DMS153 treated with DMSO at 0.1 percent for 48 hours (cell line): Measurements from ENCODE around the gene MAP2K7.
"Not testable (repeated sequence)": the region's sequence is repeated elsewhere in the genome, so short reads cannot be mapped to it uniquely, and the experiment has no call there.

Source experiments
- DNase-seq: peaks from one replicate; lab custom pipeline; 2025; ENCODE audit not compliant: unreplicated experiment; lab: John Stamatoyannopoulos, UW

The MAP2K7 gene

GRCh38 chr19:7907122-7907521 is 3.4 kb downstream of the MAP2K7 start:
- no peak for DNase-seq

DNA sequence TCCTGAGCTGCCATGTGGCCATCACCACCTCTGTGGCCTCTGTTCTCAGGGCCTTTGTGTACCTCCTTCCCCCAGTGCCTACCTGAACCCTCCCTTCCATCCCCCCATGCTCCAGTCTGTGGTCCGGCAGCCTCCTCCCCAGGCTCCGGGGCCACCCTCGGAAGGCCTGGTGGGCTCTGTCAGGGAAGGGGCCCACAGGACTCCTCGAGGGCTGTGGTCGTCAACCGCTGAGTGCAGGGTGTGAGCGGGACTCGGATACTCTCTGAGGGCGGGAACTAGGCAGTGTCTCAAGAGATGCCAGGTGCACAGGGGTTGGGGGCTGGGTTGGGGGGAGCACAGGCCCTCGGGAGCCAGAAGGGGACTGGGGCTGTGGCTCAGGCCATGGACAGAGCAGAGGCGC is 3.9 kb downstream of the MAP2K7 start:
- DNase-seq = no peak

- DNase-seq = no peak
These were observed 4.5 kb downstream of the MAP2K7 start for GRCh38 chr19:7908078-7908699.

GRCh38 chr19:7908742-7909461 is 5.2 kb downstream of the MAP2K7 start:
- no peak for DNase-seq

GRCh38 chr19:7909471-7910067 is 5.9 kb downstream of the MAP2K7 start:
- no peak for DNase-seq

DNA sequence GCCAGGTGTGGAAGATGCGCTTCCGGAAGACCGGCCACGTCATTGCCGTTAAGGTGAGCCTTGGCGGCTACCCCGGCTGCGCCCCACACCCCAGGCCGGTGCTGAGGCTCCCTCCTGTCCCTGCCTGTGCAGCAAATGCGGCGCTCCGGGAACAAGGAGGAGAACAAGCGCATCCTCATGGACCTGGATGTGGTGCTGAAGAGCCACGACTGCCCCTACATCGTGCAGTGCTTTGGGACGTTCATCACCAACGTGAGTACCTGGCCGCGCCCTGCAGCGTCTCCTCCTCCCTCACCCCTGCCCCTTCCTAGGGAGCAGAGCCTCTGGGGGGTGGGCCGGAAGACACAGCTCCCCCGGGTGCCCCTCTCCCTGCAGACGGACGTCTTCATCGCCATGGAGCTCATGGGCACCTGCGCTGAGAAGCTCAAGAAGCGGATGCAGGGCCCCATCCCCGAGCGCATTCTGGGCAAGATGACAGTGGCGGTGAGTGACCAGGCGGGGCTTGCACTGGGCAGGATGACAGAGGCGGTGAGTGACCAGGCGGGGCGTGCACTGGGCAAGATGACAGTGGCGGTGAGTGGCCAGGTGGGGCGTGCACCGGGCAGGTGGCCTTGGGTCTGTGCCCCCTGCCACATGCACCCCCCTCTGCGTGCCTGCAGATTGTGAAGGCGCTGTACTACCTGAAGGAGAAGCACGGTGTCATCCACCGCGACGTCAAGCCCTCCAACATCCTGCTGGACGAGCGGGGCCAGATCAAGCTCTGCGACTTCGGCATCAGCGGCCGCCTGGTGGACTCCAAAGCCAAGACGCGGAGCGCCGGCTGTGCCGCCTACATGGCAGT is 6.9 kb downstream of the MAP2K7 start:
- no peak for DNase-seq

- no peak for DNase-seq
These were observed 7.9 kb downstream of the MAP2K7 start for GRCh38 chr19:7911508-7912143.

DNA sequence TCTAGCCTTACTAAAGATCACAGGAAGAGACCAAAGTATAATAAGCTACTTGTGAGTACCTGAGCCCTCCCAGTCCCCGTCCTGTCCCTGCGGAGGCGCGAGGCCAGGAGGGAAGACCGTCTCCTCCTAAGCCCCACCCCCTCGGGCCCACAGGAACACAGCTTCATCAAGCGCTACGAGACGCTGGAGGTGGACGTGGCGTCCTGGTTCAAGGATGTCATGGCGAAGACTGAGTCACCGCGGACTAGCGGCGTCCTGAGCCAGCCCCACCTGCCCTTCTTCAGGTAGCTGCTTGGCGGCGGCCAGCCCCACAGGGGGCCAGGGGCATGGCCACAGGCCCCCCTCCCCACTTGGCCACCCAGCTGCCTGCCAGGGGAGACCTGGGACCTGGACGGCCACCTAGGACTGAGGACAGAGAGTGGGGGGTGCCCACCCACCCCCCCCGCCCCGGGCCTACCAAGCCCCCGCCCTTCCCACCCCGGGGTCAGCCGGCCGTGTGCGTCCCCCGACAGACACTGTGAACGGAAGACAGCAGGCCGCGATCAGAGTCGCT is 8.5 kb downstream of the MAP2K7 start:
- DNase-seq = no peak

- DNase-seq = no peak
These were observed 9.3 kb downstream of the MAP2K7 start for GRCh38 chr19:7912697-7913564.

DNA sequence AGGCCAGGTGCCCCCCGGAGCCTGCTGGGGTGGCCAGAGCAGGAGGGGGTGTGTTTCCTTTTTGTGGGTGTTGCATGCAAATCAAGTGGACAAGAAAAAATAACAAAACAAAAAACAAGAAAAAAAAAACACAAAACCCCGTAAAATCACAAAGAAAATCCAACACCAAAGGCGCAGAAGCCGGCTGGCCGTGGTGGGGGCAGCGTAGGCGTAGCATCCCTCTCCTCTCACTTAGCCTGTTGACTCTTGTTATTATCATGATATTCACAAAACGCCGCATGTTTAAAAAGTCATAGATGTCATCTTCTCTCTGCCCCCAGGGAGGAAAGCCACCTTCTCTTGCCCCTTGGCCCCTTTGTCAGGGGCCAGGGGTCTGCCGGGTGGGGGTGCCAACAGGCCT is 10.0 kb downstream of the MAP2K7 start:
- DNase-seq = no peak

DNA sequence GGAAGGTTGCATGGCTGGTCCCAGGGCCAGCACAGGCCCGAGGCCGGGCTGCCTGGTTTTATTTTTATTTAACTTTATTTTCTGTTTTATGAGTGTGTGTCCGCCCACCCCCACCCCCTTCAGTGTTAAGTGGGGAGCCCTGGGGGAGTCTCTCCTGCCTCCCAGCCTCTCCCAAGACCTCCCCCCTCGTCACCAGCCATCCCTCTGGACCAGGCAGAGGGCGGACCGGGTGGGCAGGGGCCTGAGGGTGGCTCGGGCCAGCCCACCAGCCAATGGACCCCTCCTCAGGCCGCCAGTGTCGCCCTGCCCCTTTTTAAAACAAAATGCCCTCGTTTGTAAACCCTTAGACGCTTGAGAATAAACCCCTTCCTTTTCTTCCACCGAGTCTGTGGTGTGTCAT is 10.4 kb downstream of the MAP2K7 start:
- no peak for DNase-seq

DNA sequence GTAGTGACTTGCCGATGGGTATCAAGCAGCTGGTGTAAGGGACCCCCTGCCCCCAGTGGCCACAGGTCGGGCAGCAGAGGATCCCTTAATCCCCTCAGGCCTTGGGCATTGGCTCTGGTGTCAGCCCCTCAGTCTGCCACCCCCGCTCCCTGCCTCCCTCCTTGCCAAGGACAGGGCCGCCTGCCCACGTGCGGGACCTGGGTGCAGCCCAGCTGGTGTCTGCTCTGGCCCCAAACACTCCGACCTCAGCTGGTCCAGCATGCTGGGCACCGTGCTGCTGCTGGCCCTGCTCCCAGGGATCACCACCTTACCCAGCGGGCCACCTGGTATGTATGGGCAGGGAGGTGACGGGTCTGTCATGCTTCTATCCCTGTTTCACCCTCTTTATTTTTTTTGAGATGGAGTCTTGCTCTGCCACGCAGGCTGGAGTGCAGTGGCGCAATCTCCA is 10.9 kb downstream of the MAP2K7 start, which contains the start of gene TGFBR3L:
TSS of gene TGFBR3L (plus strand) at position 233 of the 448 bp plus-strand sequence.
- DNase-seq = no peak

DNA sequence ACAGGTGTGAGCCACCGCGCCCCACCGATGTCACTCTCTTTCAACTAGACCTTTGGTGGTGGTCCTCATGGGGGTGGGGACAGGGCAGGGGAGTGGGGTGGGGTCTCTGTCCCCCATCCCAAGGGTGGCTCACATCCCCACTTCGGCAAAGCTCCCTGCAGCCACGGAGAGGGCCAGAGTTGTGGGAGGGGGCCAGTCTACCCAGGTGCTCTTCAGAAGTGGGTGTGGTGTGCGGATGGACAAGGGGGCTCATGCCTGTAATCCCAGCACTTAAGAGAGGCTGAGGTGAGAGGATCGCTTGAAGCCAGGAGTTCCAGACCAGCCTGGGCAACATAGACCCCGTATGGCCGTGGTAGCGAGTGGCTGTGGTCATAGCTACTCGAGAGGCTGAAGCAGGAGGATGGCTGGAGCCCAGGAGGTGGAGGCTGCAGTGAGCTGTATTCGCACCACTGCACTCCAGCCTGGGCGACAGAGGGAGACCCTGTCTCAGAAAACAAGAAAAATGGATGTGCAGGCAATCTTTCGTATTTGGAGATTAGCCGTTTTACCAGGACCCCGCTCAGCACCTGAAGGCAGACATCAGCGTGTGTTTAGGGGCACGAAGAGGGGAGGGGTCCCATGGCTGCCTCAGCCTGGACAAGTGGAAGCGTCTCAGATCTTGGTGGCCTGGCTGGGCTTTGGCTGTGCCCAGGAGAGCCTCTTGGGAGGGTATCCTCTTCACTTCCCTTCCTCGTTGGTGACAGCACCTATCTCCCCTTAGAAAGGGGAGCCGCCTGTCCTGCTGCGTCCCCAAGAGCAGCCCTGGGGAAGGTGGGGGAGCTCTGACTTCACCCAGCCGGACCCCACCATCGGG is 11.8 kb downstream of the MAP2K7 start:
- no peak for DNase-seq

DNA sequence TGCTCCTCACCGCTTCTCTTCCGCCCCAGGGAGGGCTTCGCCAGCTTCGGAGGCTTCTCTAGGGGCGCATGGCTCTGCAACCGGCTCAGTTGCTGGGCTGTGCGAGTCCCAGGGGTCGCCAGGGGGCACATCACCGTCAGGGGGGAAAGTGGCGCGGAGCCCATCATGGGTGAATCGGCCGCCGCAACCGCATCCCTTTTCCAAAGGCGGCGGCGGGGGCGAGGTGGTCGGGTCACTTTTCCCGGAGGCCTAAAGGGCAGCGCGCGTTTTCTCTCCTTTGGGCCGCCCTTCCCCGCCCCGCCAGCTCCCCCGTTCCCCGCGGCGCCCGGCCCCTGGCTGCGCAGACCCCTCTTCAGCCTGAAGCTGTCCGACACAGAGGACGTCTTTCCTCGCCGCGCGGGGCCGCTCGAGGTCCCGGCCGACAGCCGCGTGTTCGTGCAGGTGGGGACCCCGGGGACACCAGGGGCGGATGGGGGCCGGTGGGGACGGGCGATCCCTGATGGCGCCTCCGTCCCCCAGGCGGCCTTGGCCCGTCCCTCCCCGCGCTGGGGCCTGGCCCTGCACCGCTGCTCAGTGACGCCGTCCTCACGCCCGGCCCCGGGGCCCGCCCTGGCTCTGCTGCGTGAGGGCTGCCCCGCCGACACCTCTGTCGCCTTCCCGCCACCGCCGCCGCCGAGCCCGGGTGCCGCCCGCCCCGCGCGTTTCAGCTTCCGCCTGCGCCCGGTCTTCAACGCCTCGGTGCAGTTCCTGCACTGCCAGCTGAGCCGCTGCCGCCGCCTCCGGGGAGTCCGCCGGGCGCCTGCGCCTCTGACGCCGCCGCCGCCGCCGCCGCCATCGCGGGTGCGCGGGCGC is 12.7 kb downstream of the MAP2K7 start:
- no peak for DNase-seq

GRCh38 chr19:7916955-7917266 is 13.2 kb downstream of the MAP2K7 start:
- no peak for DNase-seq

GRCh38 chr19:7917267-7918061 is 13.8 kb downstream of the MAP2K7 start:
- DNase-seq = no peak

DNA sequence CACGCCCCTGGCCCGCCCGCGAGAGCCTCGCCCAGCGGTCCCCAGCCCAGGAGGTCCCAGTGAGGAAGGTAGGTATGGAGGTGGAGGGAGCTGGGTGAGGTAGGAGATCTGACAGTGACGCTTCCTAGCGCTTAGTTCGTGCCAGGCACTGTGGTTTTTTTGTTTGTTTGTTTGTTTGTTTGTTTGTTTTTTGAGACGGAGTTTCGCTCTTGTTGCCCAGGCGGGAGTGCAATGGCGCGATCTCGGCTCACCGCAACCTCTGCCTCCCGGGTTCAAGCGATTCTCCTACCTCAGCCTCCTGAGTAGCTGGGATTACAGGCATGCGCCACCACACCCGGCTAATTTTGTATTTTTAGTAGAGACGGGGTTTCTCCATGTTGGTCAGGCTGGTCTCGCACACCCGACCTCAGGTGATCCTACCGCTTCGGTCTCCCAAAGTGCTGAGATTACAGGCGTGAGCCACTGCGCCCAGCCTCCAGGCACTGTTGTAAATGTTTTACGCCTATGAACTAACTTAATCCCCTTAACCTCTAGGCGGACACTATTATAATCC is 14.5 kb downstream of the MAP2K7 start:
- not testable (repeated sequence) for DNase-seq
